H7 (cell line): ENCODE measurements around the gene ZFAND2B. TPM values are rescaled to one million over a fixed set of nuclear protein-coding genes. Genes with fewer than 3 reads are reported as not detected.

ENCODE experiments used
- DNase-seq: peaks from one replicate; pipeline ENCODE4 v3.0.0; 2012
- H3K27me3 ChIP-seq: 2 replicates; pipeline ENCODE4 v1.6.0; 2011; ENCODE audit warnings: mild to moderate bottlenecking, low read length; ENCODE audit not compliant: control insufficient read depth, insufficient read depth
- H3K36me3 ChIP-seq: replicated peaks from 2 replicates; pipeline ENCODE4 v1.5.1; 2011; ENCODE audit warnings: low read length; ENCODE audit not compliant: control insufficient read depth, insufficient read depth
- H3K4me3 ChIP-seq: 2 replicates; pipeline ENCODE4 v1.5.1; 2011; ENCODE audit warnings: low read depth, mild to moderate bottlenecking, control low read depth, low read length, moderate library complexity; ENCODE audit not compliant: insufficient read depth
- total RNA-seq: library from RNA; depleted of rRNA; stranded (reverse); fragments of >200 nt; shearing (Covaris generic); gene quantifications from 2 replicates; pipeline ENCODE4 v1.2.3, GENCODE V29; 2014; rRNA removed

The ZFAND2B gene
- 25.3 and 29.9 TPM in 2 replicates for total RNA-seq

GRCh38 chr2:219206328-219207133 lies at the start of gene ZFAND2B:
ZFAND2B (plus strand) TSS chr2:219206782; CDS start chr2:219206988, 206 bp downstream.
- Histone ChIP-seq H3K36me3 (peaks cover 12% of the 10 kb centered on the region), H3K4me3 (peak within 1 kb of the TSS; percentile 73), H3K27me3 (no peaks in the 10 kb centered on the region)
- peak; percentile 100 for DNase-seq

DNA sequence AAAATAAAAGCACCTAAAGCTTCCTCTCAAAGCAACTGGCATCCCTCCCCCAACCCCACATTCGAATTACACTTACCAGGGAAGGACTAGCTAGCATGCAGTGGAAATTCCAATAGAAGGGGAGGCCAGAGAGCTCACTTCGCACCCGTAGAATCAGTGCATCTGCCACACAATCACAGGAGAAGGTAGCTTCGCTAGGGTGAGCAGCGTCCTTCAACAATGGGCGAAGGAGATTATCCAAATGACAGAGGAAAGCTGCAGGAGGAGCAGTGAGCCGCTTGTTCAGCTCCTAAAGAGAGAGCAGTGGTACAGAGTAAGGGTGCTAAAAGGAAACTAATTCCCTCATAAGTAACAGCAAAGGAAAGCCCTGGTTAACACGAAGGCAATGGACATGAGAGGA lies 49.2 kb upstream of the ZFAND2B start:
- Histone ChIP-seq H3K27me3 (no peaks in the 10 kb centered on the region; the same call in 1 of the 2 replicates), H3K36me3 (no peaks in the 10 kb centered on the region), H3K4me3 (no peak overlapping the region)
- no peak for DNase-seq

DNA sequence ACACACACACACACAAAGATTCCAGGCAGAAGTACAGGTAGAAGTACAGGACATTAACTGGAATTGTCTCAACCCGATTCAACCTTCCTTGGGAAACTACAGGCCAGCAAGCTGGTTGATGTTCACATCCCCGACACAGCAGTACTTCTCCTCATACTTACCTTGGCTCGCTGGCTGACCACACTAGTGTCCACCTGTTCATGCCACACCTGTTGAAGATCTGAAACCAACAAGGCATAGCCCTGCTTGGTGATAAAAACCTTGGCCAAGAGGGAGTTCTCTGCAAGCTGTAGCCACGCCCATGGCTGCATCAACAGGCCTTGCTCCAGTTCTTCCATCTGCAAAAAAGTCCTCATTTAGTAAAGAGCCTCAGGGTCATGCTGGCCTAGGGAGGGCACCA lies 48.6 kb upstream of the ZFAND2B start:
- no peak for DNase-seq
- Histone ChIP-seq H3K27me3 (no peaks in the 10 kb centered on the region; the same call in 1 of the 2 replicates), H3K36me3 (no peaks in the 10 kb centered on the region), H3K4me3 (no peak overlapping the region)

- DNase-seq = no peak
- H3K4me3 ChIP-seq = no peak overlapping the region
- H3K27me3 ChIP-seq = no peaks in the 10 kb centered on the region; the same call in 1 of the 2 replicates
- H3K36me3 ChIP-seq = no peaks in the 10 kb centered on the region
These were observed 48.0 kb upstream of the ZFAND2B start for GRCh38 chr2:219158586-219158985.

- peaks cover 1% of the 10 kb centered on the region; the same call in 1 of the 2 replicates for H3K27me3 ChIP-seq
- no peak for DNase-seq
- H3K4me3 ChIP-seq = peak overlapping the region; percentile 73
- no peaks in the 10 kb centered on the region for H3K36me3 ChIP-seq
These were observed 46.8 kb upstream of the ZFAND2B start for GRCh38 chr2:219159771-219160185.

DNA sequence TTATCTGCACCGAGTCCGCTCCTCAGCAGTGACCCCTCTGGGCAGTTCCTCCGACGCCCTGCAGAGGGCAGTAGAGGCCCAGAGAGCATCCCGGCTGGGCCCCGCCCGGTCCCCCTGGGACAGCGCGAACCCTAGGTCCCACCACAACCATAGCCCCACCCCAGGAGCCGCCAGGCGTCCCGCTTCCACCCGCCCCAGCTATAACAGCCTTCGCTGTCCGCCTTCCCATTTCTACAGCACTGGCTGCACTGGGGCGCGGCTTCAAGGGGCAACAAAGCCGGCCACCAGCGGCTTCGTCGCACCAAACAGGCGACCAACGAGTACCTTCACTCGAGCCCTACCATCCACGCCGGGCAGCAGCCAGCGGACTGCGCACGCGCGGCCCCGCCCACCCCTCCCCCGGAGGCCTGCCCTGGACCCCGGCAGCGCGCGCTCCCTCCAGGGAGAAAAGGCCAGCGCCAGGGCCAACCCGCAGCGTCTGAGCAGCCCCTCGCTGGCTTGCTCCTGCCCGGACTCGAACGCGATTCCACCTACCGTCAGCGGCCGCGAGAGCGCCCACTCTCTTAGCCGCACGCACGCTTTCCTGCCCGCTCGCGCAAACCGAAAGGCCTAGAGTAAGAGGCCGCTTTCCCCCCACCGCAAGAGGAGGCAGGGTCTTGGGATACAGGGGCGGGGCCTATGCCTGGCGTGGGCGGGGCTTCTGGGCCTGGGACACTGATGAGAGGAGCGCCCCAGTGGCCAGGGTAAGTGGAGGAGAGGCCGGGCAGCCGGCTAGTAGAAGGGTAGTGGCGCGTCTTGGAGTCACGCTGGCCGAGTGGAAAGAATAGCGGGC lies 46.2 kb upstream of the ZFAND2B start, which contains the start of gene NHEJ1:
Gene NHEJ1 (minus strand): TSS at position 630 of the 832 bp plus-strand sequence. CDS start 2,453 bp downstream, outside the sequence.
- Histone ChIP-seq H3K36me3 (no peaks in the 10 kb centered on the region), H3K27me3 (peaks cover 1% of the 10 kb centered on the region; the same call in 1 of the 2 replicates), H3K4me3 (peak within 1 kb of the TSS; percentile 73)
- peak; percentile 99 for DNase-seq

- H3K27me3 ChIP-seq = peaks cover 1% of the 10 kb centered on the region; the same call in 1 of the 2 replicates
- H3K4me3 ChIP-seq = peak overlapping the region; percentile 73
- no peak for DNase-seq
- H3K36me3 ChIP-seq = no peaks in the 10 kb centered on the region
These were observed 45.5 kb upstream of the ZFAND2B start for GRCh38 chr2:219161097-219161496.

GRCh38 chr2:219163156-219163555 lies 43.4 kb upstream of the ZFAND2B start:
- Histone ChIP-seq H3K36me3 (no peaks in the 10 kb centered on the region), H3K4me3 (no peak overlapping the region), H3K27me3 (peaks cover 1% of the 10 kb centered on the region; the same call in 1 of the 2 replicates)
- DNase-seq = no peak

DNA sequence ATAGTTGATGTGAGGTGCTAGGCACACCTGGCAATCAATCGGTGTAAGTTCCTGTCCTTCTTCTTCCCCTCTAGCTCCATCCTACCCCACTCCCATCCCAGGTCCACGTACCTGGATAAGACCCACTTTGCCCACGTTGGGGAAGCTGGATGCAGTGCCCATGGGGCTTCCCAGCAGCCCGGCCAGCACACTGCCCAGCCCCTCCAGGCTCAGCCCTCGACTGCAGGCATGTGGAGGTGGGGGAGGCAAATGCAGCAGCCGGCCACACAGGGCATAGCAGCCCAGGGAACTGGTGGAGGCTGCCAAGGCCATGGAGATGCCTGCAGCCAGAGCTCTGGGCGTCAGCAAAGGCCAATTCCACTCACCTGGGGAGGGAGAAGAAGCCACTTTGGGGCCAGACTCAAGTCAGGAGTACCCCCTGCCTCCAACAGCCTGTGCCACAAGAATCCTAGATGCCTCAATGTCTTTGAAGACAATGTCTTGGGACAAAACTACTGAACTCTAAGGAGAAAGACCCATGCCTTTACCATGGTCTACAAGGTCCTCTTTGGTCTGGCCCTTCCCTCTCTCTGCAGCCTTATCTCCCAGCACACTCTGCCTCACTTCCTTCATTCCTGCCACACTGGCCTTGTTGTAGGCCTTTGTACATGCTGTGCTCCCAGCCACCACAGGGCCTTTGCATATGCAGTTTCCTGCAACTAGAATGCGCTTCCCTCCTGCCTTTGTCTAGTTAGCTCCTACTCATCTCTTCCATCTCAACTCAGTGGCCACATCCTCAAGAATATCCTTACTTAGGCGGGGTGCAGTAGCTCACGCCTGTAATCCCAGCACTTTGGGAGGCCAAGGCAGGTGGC lies 41.3 kb upstream of the ZFAND2B start:
- DNase-seq = peak; percentile 25
- Histone ChIP-seq H3K4me3 (no peak overlapping the region), H3K27me3 (peaks cover 1% of the 10 kb centered on the region; the same call in 1 of the 2 replicates), H3K36me3 (no peaks in the 10 kb centered on the region)

GRCh38 chr2:219167997-219168396 lies 38.6 kb upstream of the ZFAND2B start:
- Histone ChIP-seq H3K27me3 (peaks cover 1% of the 10 kb centered on the region; the same call in 1 of the 2 replicates), H3K36me3 (no peaks in the 10 kb centered on the region; the same call in 1 of the 2 replicates), H3K4me3 (no peak overlapping the region)
- peak; percentile 23 for DNase-seq

- Histone ChIP-seq H3K36me3 (no peaks in the 10 kb centered on the region; the same call in 1 of the 2 replicates), H3K4me3 (no peak overlapping the region)
- no peak for DNase-seq
These were observed 38.1 kb upstream of the ZFAND2B start for GRCh38 chr2:219168526-219168925.

GRCh38 chr2:219168932-219169331 lies 37.6 kb upstream of the ZFAND2B start:
- DNase-seq = no peak
- Histone ChIP-seq H3K36me3 (no peaks in the 10 kb centered on the region; the same call in 1 of the 2 replicates), H3K27me3 (peaks cover 1% of the 10 kb centered on the region; the same call in 1 of the 2 replicates), H3K4me3 (no peak overlapping the region)

More at GRCh38 chr2:219168526-219168925, 38.1 kb upstream of the ZFAND2B start:
- H3K27me3 ChIP-seq = peaks cover 1% of the 10 kb centered on the region; the same call in 1 of the 2 replicates

GRCh38 chr2:219169930-219170654 lies 36.5 kb upstream of the ZFAND2B start, which contains the start of gene SLC23A3:
SLC23A3 (minus strand) TSS chr2:219170029; CDS start chr2:219169984, 45 bp downstream.
- Histone ChIP-seq H3K4me3 (no peak within 1 kb of the TSS), H3K36me3 (peaks cover 4% of the 10 kb centered on the region), H3K27me3 (no peaks in the 10 kb centered on the region; the same call in 1 of the 2 replicates)
- DNase-seq = no peak
